HUES6 (cell line): ENCODE results near the gene FLRT2.

Experiments
- H3K27ac ChIP-seq: 2 replicates; pipeline ENCODE4 v1.7.0; 2013; ENCODE audit warnings: low read depth, mild to moderate bottlenecking, low read length, inconsistent platforms
- H3K27me3 ChIP-seq: 2 replicates; pipeline ENCODE4 v1.6.1; 2013; ENCODE audit warnings: low read length; ENCODE audit not compliant: control insufficient read depth, insufficient read depth
- H3K36me3 ChIP-seq: 2 replicates; pipeline ENCODE4 v1.6.1; 2013; ENCODE audit warnings: low read length; ENCODE audit not compliant: control insufficient read depth, insufficient read depth
- H3K4me1 ChIP-seq: 2 replicates; pipeline ENCODE4 v1.6.1; 2013; ENCODE audit warnings: low read length; ENCODE audit not compliant: control insufficient read depth, insufficient read depth
- H3K4me3 ChIP-seq: 2 replicates; pipeline ENCODE4 v1.5.1; 2013; ENCODE audit warnings: low read depth, low read length
- H3K9ac ChIP-seq: one replicate; pipeline ENCODE4 v1.6.1; 2013; ENCODE audit warnings: mild to moderate bottlenecking, low read length
- H3K9me3 ChIP-seq: 2 replicates; pipeline ENCODE4 v1.6.1; 2013; ENCODE audit warnings: low read depth, low read length; ENCODE audit not compliant: control insufficient read depth, insufficient read depth

Gene FLRT2

DNA sequence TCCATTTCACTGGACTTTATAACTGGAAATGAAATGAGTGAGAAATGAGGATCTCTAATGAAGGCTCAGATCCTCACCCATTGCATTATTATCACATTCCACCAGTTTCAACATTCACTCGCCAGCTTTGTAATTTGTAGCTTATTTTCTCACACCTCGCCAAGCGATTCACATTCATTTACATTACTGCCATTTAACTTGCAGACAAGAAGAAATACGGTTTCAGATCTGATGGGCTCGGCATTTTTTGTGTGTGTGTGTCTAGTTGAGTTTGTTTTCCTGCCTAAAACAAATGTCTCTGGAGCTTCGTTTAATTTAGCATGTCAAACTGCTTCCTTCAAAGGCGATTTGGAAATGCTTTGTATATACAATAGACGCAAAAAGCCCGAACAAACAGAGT lies 132.2 kb downstream of the FLRT2 start:
- H3K27me3 ChIP-seq: no peaks in the 10 kb centered on the region
- H3K9me3 ChIP-seq: no peaks in the 10 kb centered on the region
- H3K27ac ChIP-seq: no peak overlapping the region
- H3K9ac ChIP-seq: no peak overlapping the region
- peaks cover 2% of the 10 kb centered on the region; the same call in 1 of the 2 replicates for H3K4me1 ChIP-seq
- H3K36me3 ChIP-seq: no peaks in the 10 kb centered on the region
- H3K4me3 ChIP-seq: no peak overlapping the region

DNA sequence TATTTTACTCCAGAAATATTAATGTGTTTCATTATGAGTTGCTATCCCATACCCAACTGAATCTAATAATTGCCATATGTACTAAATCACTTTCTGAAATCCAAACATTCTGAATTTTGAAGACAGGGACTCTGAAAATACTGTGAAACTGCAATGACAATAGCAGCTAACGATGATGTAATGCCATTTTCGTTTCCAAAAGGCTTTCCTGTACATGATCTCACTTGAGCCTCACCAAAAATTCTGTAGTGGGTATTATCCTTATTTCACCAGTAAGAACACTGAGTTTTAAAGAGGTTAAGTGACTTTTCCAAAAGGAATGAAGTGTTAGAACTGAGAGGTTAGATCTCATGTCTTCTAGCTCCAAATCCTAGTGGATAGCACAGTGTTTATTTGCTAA lies 133.3 kb downstream of the FLRT2 start:
- H3K4me1 ChIP-seq: peaks cover 2% of the 10 kb centered on the region; the same call in 1 of the 2 replicates
- H3K9ac ChIP-seq: no peak overlapping the region
- no peak overlapping the region for H3K4me3 ChIP-seq
- no peak overlapping the region for H3K27ac ChIP-seq
- H3K27me3 ChIP-seq: no peaks in the 10 kb centered on the region
- H3K36me3 ChIP-seq: no peaks in the 10 kb centered on the region
- no peaks in the 10 kb centered on the region for H3K9me3 ChIP-seq

DNA sequence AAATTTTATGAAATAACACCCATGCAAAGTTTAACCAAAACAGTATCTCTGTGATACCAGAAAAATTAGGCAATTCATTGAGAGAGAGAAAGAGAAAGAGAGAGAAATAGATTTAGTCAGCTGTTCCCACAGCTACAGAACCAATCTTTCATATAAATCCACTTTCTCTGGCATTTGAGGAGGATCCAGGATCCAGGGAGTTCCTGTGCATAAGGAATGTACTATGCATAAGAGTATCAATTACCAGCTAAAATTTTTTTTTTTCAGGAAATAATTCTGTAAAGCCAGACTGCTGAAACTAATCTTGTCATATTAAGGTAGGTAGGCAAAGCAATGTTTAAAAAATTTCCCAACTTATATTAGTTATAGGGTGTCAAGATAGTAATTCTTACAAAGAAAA lies 133.7 kb downstream of the FLRT2 start:
- H3K4me3 ChIP-seq: no peak overlapping the region
- no peaks in the 10 kb centered on the region for H3K9me3 ChIP-seq
- H3K27ac ChIP-seq: no peak overlapping the region
- no peaks in the 10 kb centered on the region for H3K27me3 ChIP-seq
- H3K4me1 ChIP-seq: peaks cover 2% of the 10 kb centered on the region; the same call in 1 of the 2 replicates
- H3K36me3 ChIP-seq: no peaks in the 10 kb centered on the region
- no peak overlapping the region for H3K9ac ChIP-seq

DNA sequence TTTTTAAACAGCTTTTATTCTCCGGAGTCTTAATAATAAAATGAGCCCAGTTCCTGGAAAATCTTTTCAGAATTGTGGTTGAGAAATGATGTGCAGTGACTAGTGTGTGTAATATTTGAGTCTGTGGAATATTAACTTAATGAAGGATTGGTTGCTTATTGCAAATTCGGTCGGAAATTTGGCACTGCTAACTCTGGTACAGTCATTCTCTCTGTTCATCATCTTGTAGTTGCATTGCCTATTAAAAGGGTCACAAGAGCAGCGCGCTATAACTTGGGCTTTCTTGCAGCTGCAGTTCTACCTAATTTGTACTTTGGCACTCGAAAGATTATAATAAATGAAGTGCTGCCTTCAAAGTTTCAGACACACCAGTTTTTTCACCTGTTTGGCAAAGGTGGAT lies 146.0 kb downstream of the FLRT2 start:
- no peak overlapping the region for H3K27ac ChIP-seq
- no peaks in the 10 kb centered on the region for H3K4me1 ChIP-seq
- H3K9me3 ChIP-seq: no peaks in the 10 kb centered on the region
- no peak overlapping the region for H3K4me3 ChIP-seq
- H3K27me3 ChIP-seq: no peaks in the 10 kb centered on the region
- no peak overlapping the region for H3K9ac ChIP-seq
- no peaks in the 10 kb centered on the region for H3K36me3 ChIP-seq

DNA sequence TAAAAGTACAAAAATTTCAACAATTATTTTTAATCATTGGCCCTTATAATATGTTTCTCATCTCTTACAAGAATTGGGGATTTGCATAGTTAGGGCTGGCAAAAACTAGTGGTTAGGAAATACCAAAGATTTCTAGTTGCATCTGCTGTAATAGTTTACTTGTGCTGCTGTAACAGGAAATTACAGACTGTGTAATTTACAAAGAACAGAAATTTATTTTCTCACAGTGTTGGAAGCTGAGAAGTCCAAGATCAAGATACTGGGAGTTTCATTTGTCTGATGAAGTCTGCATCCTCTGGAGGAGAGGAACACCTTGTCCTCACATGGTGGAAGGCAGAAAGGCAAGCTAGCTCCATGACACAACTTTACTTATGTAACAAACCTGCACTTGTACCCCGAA lies 157.0 kb downstream of the FLRT2 start:
- no peak overlapping the region for H3K4me3 ChIP-seq
- H3K9me3 ChIP-seq: no peaks in the 10 kb centered on the region
- no peak overlapping the region for H3K9ac ChIP-seq
- H3K36me3 ChIP-seq: no peaks in the 10 kb centered on the region
- H3K4me1 ChIP-seq: no peaks in the 10 kb centered on the region
- H3K27ac ChIP-seq: no peak overlapping the region
- H3K27me3 ChIP-seq: no peaks in the 10 kb centered on the region

DNA sequence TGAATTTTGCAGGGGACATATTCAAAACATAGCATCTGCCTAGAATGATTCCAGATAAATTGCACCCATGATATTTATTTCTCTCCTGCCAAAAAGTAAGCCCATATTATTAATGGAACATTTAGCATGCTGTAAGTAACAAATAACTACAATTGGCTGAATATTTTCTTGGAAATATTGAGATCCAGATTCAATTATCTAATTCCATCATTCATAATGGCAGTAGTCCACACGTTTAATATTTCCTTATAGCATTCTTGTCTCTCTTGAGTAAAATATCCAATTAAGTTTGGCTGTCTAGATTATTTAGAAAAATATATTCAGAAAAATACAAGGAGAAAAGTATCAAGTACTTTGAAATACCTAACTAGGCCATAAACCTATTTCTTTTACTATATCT lies 157.5 kb downstream of the FLRT2 start:
- no peak overlapping the region for H3K9ac ChIP-seq
- no peak overlapping the region for H3K27ac ChIP-seq
- no peaks in the 10 kb centered on the region for H3K9me3 ChIP-seq
- no peak overlapping the region for H3K4me3 ChIP-seq
- H3K4me1 ChIP-seq: no peaks in the 10 kb centered on the region
- no peaks in the 10 kb centered on the region for H3K36me3 ChIP-seq
- no peaks in the 10 kb centered on the region for H3K27me3 ChIP-seq

DNA sequence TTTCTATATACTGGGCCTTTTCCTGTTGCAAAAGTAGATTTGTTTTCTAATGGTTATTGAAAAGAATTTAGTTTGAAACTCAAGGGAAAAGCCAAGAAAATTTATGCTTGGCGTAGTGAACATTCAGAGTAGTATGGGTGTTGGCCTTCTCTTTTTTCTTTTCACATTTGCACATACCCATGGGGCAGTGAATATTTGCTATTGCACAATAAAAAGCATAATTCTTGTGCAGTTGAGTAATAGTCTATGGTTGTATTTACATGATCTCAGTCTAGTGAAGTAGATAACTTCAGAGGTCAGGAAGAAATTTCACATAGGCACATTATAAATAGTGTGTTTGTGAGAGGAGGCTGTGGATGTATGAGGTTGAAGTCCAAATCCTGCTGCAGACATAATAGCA lies 158.1 kb downstream of the FLRT2 start:
- no peaks in the 10 kb centered on the region for H3K4me1 ChIP-seq
- H3K9ac ChIP-seq: no peak overlapping the region
- no peaks in the 10 kb centered on the region for H3K9me3 ChIP-seq
- H3K27ac ChIP-seq: no peak overlapping the region
- no peaks in the 10 kb centered on the region for H3K36me3 ChIP-seq
- H3K27me3 ChIP-seq: no peaks in the 10 kb centered on the region
- H3K4me3 ChIP-seq: no peak overlapping the region

DNA sequence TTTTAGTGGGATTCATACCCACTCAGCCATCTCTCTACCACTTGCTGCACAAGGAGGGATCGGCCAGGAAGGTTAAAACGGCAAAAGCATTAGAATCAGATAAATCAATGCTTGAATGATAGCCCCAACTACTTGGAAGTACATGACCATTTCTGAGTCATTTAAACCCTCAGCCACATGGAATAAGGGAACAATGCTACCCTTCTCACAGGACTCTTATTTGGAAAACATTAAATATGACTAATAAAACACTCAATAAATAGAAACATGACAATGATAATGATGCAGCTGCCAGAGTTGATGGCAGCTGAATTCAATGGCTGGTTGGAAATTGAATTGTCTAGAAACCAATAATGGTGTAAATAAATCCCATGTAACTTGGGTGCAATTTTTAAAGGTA lies 165.4 kb downstream of the FLRT2 start:
- Histone ChIP-seq H3K4me1 (no peaks in the 10 kb centered on the region), H3K27ac (no peak overlapping the region), H3K9ac (no peak overlapping the region), H3K36me3 (no peaks in the 10 kb centered on the region), H3K27me3 (no peaks in the 10 kb centered on the region), H3K9me3 (no peaks in the 10 kb centered on the region), H3K4me3 (no peak overlapping the region)

DNA sequence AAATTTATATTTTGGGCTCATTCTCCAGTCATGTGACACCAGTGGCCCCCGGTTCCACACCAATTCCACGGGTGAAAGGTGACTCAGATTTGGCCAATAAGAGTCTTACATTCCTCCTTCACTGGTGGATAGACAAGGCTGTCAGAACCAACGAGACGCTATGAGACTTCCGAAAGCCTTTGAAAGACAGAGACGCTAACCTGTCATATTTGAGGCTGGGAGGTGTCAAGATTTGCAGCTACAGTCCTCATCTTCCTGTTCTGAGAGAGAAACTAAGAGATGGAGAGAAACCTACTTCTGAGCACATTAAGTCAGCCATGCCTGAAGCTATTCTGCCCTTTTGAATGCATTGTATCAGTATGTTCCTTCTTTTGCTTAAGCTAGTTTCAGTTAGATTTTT lies 171.2 kb downstream of the FLRT2 start:
- no peak overlapping the region for H3K9ac ChIP-seq

DNA sequence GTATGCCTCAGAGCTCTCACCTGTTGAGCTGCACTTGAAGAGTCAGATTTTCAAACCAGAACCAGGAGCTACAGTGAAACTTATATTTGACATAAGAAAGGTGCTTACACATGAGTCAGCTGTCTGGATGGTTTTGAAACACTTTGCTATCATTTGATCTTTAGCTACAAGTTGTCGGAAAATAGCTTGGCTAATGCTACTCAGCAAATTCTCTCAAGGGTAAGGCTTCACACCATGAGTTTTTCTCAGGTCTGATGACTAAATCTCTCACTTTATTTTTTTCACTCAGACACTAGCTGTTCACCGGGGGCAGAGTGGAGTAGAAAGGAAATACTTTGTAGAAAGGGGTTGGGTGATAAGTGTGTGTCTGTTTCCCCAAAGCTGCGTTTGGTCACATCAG lies 171.8 kb downstream of the FLRT2 start:
- Histone ChIP-seq H3K36me3 (no peaks in the 10 kb centered on the region), H3K27ac (no peak overlapping the region), H3K27me3 (no peaks in the 10 kb centered on the region), H3K9me3 (no peaks in the 10 kb centered on the region), H3K4me1 (no peaks in the 10 kb centered on the region; the same call in 1 of the 2 replicates), H3K9ac (no peak overlapping the region), H3K4me3 (no peak overlapping the region)

More for the DNA sequence above, 171.2 kb downstream of the FLRT2 start:
- H3K27ac ChIP-seq: no peak overlapping the region
- no peaks in the 10 kb centered on the region for H3K9me3 ChIP-seq
- no peak overlapping the region for H3K4me3 ChIP-seq
- H3K27me3 ChIP-seq: no peaks in the 10 kb centered on the region
- H3K4me1 ChIP-seq: no peaks in the 10 kb centered on the region; the same call in 1 of the 2 replicates
- no peaks in the 10 kb centered on the region for H3K36me3 ChIP-seq

DNA sequence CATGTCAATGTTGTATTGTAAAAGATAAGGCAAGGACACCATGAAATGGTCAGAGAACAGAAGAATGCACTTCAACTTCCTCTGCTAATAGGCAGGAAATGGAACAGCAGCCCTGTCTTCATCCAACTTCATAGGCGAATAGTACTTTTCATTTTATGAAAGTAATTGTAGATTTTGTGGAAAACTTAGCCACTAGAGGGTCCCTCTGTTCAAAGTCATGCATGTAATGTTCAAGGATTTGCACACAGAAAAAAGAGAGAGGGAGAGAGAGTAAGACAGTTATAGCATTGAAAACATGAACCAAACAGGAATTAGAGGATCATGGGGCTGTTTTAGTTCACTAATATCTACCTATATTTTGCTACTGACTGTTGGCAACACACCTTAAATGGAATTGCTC lies 172.2 kb downstream of the FLRT2 start:
- Histone ChIP-seq H3K4me1 (no peaks in the 10 kb centered on the region; the same call in 1 of the 2 replicates), H3K27ac (no peak overlapping the region)

DNA sequence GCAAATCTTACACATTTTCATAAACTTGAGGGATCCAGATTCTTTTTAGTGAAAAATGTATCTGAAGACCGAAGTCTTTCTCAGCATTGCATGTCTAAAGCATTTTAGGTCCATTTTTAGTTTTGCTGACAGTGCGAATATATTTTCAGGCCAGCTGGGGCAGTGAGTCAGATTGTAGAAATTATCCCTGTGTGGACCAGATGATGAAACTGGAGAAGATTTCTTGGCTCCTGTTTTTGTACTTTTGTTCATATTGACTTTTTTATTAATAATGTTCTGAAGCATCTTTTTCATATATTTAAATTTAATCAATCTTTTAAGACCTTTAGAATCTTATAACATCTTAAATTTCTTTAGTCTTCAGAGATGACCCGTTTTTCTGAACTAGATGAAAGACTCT lies 173.1 kb downstream of the FLRT2 start:
- Histone ChIP-seq H3K27me3 (no peaks in the 10 kb centered on the region), H3K9me3 (no peaks in the 10 kb centered on the region), H3K27ac (no peak overlapping the region), H3K4me1 (no peaks in the 10 kb centered on the region; the same call in 1 of the 2 replicates), H3K9ac (no peak overlapping the region), H3K36me3 (no peaks in the 10 kb centered on the region), H3K4me3 (no peak overlapping the region)

More for the DNA sequence above, 172.2 kb downstream of the FLRT2 start:
- Histone ChIP-seq H3K27me3 (no peaks in the 10 kb centered on the region), H3K9me3 (no peaks in the 10 kb centered on the region), H3K4me3 (no peak overlapping the region), H3K36me3 (no peaks in the 10 kb centered on the region), H3K9ac (no peak overlapping the region)
